HTR-8/SVneo (cell line): ENCODE measurements around the gene SCO1.
"Not testable (repeated sequence)": the region's sequence is repeated elsewhere in the genome, so short reads cannot be mapped to it uniquely, and the experiment has no call there.

Source experiments
- DNase-seq: peaks from one replicate; pipeline ENCODE4 v3.0.0; 2011; ENCODE audit warnings: low spot score, mixed read lengths; ENCODE audit not compliant: insufficient read length
- FAIRE-seq: peaks from 2 replicates; lab custom pipeline; 2011; peaks lifted over from hg19 to GRCh38; lab: Jason Lieb, UNC

The SCO1 gene

DNA sequence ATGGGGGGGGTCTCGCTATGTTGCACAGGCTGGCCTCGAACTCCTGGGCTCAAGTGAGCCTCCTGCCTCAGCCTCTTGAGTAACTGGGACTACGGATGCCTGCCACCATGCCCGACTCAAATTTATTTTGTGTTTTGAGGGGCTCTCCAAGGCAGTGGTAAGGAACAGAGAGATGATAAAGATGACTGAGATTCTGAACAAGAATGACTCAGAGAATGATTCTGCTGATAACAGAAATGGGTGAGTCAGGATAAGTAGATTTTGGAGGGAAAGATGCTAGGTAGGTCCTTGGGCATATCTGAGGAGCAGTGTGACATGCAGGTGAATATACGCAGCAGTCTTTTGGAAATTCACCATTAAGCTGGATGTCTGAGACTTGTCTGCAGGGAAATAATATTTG is 29.9 kb upstream of the SCO1 start:
- FAIRE-seq (no peak), DNase-seq (no peak)

DNA sequence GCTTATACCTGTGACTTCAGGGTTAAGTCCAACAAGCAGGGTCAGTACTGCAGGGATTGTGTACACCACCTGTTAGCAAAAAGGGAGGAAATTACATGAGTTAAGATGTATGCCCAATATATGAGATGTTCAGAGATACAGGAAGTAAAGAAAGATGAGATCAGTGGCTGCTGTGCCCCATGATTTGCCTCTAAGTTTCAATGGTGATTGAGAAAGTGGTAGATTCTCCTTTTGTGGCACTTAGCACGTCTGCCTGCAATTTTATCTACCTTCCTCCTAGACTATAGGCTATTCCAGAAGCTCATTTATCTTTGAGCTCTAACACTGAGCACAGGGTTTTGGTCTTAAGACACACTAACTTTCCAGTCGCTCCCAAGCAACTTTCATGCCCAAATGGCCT is 28.9 kb upstream of the SCO1 start:
- DNase-seq, result no peak
- FAIRE-seq, result no peak

DNA sequence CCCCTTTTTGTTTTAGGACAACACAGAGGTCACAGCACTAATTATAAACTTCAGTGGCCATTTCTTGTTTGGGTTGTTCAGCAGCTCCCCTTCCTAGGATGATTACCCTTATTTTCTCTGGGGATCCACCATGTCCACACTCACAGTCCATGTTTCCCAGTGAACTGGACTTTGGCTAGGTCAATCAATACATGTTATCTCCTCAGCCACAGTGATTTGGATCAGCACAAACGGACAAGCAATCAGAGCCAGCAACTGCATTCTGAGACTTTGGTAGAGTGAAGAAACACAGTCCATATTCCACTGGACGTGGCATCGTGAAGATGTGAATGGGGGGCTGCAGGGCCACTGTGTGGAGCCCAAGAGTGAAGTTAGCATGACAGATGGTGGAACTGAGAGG is 27.9 kb upstream of the SCO1 start:
- FAIRE-seq, result no peak

DNA sequence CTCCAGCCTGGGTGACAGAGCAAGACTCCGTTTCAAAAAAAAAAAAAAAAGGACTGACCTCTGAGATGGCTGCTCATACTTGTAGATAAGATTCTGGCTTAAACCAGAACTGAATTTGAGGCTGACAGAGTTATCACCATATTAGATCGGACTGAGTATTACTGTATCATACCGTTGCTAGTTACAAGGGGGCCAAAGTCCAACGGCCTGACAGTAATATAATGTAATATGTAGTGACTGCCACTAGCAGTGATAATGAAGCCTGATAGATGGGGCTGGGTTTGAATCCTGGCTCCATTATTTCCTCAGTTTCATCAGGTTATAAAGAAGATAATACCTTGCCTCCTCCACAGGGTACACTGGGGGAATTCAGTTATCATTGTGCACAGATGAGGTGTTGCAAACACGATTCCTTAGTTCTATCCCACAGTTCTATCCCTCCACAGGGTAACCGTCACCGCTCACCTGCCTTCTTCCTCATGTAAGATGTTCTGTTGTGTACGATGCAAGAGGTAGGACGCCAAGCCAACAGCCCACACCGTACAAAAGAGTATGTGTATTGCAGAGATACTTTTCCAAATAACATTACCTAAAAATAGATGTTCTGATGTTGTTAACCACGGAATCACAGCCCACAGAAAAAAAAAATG is 27.3 kb upstream of the SCO1 start:
- FAIRE-seq (no peak), DNase-seq (no peak)

More for the DNA sequence above, 27.9 kb upstream of the SCO1 start:
- no peak for DNase-seq

DNA sequence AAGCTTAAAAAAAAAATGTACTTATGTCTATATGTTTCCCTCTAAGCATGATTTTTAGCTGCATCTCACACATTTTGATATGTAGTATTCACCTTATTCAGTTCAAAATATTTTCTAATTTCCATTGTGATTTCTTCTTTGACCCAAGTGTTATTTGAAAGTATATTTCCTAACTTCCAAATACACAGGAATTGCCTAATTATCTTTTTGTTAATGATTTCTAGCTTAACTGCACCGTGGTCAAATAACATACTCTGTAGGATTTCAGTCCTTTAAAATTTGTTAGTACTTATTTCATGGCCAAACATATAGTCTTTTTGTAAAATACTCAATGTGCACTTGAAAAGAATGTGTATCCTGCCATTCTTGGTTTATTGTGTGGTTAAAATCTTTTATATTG is 21.2 kb upstream of the SCO1 start:
- DNase-seq (no peak), FAIRE-seq (no peak)

DNA sequence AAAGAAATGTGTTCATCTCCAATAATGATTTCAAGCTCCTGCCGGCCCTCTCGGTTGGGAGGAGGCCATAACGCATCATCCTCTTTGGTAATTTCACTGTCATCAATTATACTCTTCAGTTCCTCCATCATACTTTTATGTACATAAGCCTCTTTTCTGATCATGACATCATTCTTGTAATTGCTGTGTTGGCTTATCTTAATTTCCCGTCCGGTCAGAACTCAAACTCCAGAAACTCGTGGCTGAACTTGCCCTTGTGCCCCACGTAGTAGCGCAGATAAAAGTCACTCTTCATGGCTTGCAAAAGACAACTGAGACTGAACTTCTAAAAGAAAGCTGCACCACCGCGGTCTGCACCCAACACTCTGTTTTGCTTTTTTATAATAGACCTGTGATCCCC is 18.9 kb upstream of the SCO1 start:
- FAIRE-seq, result no peak
- no peak for DNase-seq

DNA sequence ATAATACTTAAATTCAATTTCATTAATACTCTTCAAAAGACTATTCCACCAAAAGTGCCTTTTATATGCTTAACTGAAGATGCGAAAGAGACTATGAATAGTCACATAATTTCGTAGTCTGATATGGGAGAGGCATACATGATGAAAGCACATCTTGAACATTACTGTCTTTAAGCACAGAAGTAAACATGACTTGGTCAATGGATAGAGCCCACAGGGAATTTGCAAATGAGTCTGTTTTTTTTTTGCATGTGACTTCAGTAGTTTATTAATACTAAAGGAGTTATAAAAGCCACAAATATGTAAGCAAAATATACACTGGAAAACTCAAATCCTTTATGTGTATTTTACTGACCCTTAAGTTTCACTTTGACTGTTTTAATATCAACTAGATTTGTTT is 16.0 kb upstream of the SCO1 start:
- FAIRE-seq, result no peak
- DNase-seq, result no peak

DNA sequence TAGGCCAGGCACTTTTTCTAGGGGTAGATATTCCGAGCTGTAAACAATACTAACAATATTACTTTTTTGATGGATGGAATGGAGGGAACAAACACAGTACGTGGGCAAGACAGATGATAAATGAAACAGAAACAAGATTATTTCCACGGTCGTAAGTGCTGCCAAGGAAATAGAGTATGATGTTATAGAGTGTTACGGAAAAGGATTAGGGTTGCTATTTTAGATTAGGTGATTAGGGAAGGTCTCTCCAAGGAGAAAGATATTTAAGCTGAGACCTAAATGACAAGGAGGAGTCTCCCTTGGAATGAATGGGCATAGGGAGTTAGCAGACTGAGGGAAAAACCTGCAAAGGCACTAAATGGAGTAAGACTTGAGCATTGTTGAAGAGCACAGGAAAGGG is 8.4 kb upstream of the SCO1 start:
- no peak for FAIRE-seq

DNA sequence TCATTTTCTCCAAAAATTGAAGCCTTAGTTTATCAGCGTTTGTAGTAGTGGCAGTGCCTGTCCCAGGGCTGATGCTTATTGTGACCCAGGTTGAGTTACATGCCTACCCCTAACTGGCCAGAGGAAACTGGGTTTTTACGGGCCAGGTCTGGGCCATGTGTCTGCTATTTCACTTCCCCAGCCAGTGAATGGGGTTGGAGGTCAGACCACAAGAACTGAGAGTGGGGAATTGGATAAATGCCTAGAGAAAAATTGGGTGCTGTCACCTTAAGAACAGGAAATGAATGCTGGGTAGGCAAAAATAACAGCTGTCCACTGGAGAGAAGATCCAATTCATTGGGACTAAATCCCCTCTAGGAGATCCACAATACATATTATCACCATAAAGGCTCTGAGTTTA is 5.2 kb upstream of the SCO1 start:
- DNase-seq (no peak), FAIRE-seq (no peak)

More for the DNA sequence above, 8.4 kb upstream of the SCO1 start:
- DNase-seq, result no peak

DNA sequence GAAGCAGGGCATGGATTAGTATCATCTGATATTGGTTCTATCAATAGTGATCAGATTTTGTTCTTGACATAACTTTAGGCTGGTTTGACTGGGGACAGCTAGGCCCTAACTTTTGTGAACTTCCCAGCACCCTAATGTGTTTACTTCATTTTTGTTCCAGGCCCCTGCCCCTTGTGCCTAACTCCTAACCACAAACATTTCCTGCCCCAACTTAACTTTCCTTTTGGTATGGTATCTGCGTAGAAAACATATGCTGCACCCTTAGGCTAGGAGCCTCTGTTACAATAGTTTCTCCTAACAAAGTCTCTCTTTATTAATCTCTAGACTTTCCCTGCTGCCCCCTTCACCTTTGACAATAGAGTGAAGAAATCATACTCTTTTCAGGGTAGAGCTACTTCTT is 2.5 kb upstream of the SCO1 start:
- FAIRE-seq, result no peak
- no peak for DNase-seq

DNA sequence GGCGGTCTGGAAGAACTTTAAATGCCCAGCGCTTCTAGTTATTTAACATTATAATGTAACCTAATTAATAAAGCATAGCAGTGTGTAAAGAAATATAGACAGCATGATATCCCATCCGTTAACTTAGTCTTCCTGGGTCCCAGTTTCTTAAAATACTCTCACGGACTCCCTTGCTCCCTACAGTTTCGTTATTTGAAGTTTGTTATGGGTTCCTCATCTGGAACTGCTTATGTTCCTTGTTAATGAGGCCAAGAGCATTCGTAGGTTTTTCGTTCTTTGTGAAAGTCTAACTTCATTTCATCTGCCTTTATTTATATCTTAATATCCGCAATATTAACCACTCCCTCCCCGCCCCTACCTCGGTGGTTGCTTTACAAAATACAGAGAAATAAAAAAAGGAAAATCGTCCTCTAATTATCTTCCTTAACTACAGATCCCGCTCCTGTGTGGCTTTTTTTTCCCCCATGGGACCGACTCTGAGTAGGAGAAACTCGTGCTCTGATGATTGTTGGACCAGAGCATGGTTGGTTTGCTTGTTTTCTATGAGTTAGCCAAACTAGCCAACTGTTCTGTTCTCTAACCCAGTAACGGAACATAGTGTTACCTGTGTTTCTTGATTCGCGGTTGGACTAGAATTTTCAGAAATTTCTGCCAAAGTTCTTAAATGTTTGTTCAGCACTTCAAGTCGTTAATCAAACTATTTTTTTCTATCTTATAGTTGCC is 924 bp upstream of the SCO1 start:
- FAIRE-seq (no peak), DNase-seq (no peak)

DNA sequence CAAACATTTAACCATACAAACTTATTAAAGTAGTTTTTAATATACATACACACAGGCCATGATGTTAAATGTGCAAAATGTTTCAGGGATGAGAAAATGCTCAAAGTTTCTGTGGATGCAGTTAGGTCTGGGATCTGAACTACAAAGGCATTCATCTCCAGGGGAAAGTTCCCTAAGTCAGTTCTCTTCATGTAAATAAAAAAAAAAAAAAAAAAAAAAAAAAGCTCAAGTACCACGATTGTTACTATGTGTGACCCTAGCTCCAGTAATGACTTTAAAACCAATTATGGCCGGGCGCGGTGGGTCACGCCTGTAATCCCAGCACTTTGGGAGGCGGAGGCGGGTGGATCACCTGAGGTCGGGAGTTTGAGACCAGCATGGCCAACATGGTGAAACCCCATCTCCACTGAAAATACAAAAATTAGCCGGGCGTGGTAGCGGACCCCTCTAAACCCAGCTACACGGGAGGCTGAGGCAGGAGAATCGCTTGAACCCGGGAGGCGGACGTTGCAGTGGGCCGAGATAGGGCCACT is 1.4 kb downstream of the SCO1 start:
- not testable (repeated sequence) for FAIRE-seq, DNase-seq

DNA sequence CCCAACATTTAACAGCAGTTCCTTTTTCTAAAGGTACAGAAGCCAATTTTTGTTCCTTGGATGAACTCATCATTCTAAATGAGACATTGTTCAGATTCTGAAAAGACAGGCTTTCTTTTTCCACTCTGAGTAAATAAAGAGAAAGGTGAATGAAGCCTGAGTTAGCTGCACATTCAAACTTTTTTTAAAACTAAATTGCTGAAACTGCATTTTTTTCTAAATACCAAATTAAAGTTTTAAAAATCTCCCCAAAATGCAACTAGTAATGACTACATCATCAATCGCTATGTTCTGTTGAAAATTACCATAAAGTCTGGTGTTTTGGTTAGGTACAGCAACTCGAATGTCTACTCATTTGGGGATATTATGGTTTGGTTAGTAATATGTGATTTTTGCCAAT is 9.8 kb downstream of the SCO1 start:
- DNase-seq, result no peak
- FAIRE-seq, result no peak

DNA sequence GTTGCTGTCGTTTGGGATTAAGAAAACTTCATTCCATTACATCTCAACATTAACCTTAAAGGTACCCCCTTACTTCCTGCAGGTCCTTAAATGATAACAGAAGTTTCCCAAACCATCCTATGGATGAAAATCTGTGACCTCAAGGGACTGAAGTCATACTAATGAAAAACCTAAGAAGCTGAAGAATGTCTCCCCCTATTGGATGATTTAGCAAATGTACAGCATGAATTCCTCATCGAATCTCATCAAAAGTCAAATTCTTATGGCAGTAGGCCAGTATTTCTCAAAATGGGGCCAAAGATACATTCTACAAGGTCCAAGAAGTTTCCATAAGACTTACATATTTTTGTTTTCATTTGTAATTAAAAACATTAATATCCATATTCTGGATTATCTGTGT is 13.5 kb downstream of the SCO1 start:
- no peak for FAIRE-seq

DNA sequence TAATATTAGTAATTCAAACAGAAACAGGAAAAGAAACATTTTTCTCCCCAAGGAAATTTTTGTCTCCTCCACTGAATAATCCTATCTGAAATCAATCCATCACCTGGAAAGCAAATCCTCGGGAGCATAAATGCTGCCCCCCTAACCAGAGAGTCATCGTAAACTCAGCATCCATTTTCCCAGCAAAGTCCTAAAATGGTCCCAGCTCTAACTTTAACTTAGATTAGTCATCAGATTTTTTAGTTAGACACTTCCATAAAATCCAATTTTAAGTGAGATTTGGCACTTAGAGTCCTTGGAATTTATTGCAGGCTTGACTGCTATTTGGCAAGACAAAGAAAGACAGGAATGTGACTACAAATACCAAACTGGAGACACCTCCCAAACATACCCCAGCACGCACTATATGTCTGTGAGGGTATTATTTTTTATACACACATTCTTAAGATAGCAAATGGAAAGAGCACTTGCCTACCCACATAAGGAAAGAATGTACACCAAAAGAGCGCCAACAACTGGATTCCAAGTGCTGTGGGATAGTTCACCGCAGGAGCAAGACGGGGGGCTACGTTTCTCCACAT is 15.4 kb downstream of the SCO1 start:
- DNase-seq (peak; percentile 29), FAIRE-seq (no peak)

More for the DNA sequence above, 13.5 kb downstream of the SCO1 start:
- DNase-seq, result peak; percentile 15

DNA sequence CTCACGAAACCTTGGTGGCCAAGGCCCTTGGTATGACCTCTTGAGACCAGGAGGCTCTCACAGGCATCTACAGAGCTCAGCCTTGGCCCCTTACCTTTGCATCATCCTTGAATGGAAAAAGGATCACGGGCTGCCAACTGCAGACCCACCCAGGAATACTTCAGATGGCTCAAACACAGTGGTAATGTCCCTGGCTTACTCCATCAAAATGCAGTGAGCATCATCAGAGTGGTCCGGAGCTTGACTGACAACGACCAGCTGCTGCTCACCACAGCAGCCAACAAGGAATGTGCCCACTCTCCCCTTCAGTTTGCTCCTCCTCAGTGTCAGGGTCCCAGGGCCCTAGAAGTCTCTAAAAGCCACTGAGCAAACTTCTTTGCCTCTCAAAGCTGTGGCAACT is 22.6 kb downstream of the SCO1 start:
- FAIRE-seq (no peak), DNase-seq (no peak)

DNA sequence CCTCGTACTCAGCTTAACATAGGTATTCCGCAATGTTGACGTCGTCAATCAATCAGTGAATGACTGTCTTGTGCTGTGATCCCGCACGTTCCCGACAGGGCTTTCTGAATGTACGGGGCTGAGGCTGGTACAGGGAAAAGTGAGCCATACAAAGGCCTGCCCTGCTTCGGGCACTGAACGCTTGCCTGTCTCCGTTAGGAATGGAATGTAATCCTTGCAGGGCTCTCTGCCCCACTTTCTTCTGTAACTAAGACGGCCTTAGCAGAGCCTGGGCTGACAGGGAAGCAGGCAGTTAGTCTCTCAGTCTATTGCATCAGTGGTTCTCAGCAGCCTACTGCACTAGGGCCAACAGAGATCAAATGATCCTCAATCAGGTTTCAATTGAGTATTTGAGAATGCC is 24.0 kb downstream of the SCO1 start:
- no peak for FAIRE-seq

DNA sequence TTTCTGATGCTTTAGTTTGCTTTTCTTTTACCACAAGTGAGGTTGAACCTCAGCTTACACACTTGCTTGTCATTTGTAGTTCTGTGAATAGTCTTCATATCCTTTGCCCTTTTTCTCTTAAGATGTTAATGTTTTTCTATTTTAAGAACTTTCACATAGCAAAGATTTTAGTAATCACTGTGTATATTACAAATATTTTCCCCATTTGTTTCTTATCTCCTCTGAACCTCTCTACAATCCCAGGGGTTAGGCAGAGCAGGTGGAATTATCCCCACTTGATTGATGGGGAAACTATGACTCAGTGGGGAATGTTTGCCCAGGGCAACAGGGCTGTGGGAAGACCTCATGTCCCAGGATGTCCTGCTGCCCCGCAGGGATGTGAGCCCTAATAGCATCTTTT is 28.6 kb downstream of the SCO1 start:
- no peak for FAIRE-seq
- peak; percentile 45 for DNase-seq

More for the DNA sequence above, 24.0 kb downstream of the SCO1 start:
- no peak for DNase-seq

DNA sequence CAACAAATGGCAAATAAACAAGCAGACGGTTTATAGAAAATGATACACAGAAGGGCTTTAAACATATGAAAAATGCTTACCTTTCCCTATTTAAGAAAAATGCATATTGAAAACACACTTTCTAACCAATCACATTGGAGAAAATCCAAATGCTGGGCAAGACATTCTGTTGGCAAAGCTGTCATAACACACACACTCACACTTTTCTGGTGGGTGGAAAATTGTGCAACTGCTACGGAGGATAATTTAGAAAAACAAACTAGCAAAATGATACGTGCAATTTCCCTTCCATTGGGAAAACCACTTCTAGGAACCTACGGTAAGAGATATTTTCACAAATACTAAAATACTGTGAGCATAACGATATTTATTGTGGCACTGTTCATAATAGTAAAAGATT is 30.4 kb downstream of the SCO1 start:
- FAIRE-seq (no peak), DNase-seq (no peak)

DNA sequence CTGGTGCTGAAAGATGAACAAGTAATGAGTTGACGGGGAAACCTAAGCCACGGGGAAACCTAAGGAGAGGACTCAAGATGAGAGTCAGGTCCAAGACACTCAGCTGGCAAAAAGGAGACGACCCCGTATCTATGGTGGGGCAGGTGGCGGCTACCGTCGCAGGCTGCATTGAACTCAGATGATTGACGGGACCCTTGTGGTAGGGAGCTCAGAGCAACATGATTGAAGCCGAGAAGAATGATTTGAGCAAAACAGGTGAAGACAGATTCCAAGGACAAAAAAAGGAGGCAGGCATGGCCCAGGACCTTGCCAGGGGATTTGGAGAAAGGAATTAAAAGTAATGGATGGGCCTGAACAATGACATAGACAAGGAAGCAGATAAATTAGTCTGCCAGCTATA is 32.8 kb downstream of the SCO1 start:
- DNase-seq, result no peak
- no peak for FAIRE-seq

DNA sequence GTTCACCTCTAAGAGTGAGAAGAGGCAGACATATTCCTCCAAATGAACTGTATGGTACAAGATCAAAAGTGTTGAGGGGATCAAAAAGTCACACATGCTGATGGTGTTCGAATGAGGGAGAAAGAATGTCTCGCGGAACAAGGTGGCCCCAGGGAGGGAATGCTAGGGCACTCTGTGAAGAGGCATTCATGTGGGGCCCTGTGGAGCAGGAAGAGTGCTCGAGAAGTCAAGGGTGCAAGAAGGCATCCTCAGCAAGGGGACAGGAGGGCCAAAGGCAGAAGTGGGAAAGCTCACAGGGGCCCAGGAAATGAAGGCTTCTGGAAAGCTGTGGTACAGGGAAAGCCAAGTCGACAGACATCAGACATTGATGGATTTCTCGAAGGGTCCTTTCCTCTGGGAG is 34.1 kb downstream of the SCO1 start:
- FAIRE-seq, result no peak

More for the DNA sequence above, 34.1 kb downstream of the SCO1 start:
- DNase-seq, result no peak
